ENCODE results near the gene SERPINE1.

Gene SERPINE1

DNA sequence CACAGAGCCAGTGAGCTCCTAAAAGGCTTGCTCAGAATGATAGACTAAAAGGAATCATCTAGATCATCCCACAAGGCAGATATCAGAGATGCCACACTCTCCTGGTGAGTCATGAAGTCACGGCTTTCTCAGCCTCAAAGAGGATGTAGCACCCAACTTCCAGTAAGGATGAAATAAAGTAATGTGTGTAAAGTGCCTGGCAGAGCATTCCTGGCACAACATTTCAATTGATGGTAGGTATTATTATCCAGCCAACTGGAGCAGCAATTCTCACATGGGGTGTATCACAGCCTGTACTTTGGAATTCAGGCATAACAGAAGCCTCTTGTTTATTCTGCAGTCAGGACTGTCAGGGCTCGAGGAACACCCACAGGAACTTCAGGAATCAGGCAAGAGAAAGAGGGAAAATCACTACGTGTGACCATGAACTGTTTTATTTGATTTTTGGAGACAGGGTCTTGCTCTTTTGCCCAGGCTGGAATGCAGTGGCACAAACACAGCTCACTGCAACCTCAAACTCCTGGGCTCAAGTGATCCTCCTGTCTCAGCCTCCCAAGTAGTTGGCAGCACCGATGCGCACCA, 58.4 kb downstream of the SERPINE1 start:
- no peak for DNase-seq (ENCODE audit: insufficient read length, low spot score)
- no peak for FAIRE-seq

DNA sequence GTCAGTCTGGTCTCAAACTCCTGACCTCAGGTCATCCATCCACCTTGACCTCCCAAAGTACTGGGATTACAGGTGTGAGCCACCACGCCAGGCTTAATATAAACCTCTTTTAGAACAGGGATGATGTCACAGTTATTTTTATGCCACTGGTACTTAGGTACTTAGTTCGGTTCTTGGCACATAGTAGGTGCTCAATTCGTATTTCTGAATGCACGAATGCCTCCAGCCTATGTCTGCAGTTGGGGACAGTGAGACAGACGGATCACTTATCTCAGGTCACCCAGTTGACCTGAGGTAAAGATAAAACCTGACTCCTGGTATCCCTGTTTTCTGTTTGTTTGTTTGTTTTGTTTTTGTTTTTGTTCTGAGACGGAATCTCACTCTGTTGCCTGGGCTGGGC, 59.3 kb downstream of the SERPINE1 start:
- no peak for FAIRE-seq

DNA sequence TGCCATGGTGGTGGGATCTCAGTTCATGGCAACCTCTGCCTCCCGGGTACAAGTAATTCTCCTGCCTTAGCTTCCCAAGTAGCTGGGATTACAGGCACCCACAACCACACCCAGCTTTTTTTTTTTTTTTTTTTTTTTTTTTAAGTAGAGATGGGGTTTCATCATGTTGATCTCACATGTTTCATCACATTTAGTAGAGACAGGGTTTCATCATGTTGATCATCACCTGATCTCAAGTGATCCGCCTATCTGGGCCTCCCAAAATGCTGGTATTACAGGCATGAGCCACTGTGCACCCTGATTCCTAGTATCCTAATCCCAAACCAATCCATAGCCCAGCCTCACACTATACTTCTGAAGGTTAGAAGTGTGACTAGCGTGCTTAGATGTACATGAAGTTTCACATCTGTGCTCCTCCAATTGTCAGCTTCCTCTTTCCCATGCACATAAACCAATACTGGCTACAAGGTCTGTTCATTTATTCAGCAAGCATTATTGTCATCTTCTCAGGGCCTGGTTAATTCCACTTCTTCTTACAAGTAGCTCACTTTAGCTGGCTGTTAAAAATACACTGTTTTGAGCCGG, 60.0 kb downstream of the SERPINE1 start:
- DNase-seq (ENCODE audit: insufficient read length, low spot score) (no peak), FAIRE-seq (no peak)

More for the DNA sequence above, 59.3 kb downstream of the SERPINE1 start:
- no peak for DNase-seq (ENCODE audit: insufficient read length, low spot score)

All from HTR-8/SVneo (cell line).